GM23248 (cell line): ENCODE results near the gene FBXO48.

Experiments
- EZH2 ChIP-seq: fragments of 200-600 bp; sonication (generic); IDR thresholded peaks from 2 replicates; pipeline ENCODE4 v1.6.1; 2018; ENCODE audit warnings: antibody characterized with exemption, mild to moderate bottlenecking; ENCODE audit not compliant: insufficient read depth, poor library complexity, severe bottlenecking
- EZH2phosphoT487 ChIP-seq: fragments of 200-600 bp; sonication (generic); IDR thresholded peaks from 2 replicates; pipeline ENCODE4 v1.6.1; 2018; ENCODE audit warnings: antibody characterized with exemption, moderate library complexity, mild to moderate bottlenecking, low read depth; ENCODE audit not compliant: insufficient read depth

DNA sequence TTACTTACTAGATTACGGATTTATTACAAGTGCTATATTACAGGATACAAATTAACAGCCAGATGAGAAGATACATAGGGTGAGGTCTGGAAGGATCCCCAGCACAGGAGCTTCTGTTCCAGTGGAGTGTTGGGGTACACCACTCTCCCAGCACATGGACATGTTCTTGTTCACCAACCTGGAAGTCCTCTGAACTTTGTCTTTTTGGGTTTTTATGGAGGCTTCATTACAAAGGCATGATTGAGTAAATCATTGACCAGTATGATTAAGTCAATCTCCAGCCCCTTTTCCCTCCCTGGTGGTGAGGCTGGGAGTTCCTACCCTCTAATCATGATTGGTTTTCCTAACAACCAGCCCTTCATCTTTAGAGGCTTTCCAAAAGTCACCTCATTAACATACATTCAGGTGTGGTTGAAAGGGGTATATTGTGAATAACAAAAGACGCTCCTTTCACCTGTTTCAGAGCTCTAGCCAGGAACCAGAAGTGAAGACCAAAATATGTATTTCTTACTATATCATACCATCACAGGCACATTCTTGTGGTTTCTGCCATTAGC lies 38.6 kb upstream of the FBXO48 start:
- TF ChIP-seq EZH2 (no peak), EZH2phosphoT487 (no peak)
